ENCODE results near the gene SOBP.
A peak's percentile ranks its signal among the peaks of the same experiment; 100 is the strongest.

The SOBP gene

DNA sequence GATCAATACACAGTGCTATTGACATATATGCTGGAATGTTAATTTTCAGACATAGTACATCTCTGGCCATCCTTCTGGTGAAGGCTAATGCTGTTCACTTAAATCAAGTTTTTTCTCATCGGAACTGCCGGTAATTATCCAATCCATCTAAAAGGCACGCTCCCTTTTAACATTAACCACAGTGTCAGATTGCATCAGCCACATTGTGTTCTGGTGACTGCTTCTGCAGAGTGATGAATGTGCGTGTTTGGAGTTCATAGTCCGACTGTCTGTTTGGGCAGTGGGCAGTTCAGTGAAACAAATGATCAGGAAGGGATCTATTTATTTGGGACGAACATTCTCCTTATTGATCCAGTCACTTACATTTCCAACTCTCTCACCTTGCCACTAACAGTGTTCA lies 49.5 kb downstream of the SOBP start (continued):
- TF ChIP-seq, protein P1, sequence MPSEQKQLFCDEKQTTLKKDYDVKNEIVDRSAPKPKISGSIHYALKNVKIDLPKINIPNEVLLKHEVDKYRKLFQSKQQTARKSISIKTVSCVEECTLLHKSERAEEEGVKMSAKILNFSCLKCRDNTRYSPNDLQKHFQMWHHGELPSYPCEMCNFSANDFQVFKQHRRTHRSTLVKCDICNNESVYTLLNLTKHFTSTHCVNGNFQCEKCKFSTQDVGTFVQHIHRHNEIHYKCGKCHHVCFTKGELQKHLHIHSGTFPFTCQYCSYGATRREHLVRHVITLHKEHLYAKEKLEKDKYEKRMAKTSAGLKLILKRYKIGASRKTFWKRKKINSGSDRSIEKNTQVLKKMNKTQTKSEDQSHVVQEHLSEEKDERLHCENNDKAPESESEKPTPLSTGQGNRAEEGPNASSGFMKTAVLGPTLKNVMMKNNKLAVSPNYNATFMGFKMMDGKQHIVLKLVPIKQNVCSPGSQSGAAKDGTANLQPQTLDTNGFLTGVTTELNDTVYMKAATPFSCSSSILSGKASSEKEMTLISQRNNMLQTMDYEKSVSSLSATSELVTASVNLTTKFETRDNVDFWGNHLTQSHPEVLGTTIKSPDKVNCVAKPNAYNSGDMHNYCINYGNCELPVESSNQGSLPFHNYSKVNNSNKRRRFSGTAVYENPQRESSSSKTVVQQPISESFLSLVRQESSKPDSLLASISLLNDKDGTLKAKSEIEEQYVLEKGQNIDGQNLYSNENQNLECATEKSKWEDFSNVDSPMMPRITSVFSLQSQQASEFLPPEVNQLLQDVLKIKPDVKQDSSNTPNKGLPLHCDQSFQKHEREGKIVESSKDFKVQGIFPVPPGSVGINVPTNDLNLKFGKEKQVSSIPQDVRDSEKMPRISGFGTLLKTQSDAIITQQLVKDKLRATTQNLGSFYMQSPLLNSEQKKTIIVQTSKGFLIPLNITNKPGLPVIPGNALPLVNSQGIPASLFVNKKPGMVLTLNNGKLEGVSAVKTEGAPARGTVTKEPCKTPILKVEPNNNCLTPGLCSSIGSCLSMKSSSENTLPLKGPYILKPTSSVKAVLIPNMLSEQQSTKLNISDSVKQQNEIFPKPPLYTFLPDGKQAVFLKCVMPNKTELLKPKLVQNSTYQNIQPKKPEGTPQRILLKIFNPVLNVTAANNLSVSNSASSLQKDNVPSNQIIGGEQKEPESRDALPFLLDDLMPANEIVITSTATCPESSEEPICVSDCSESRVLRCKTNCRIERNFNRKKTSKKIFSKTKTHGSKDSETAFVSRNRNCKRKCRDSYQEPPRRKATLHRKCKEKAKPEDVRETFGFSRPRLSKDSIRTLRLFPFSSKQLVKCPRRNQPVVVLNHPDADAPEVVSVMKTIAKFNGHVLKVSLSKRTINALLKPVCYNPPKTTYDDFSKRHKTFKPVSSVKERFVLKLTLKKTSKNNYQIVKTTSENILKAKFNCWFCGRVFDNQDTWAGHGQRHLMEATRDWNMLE (tag by site-specific recombination; conservative IDR thresholded peaks at IDR 0.05; ENCODE audit: low read depth), result peak; percentile 34; the same call in 1 of the 2 replicates
- TF ChIP-seq ZXDB (tag by site-specific recombination; IDR thresholded peaks at IDR 0.05), result peak; percentile 53

DNA sequence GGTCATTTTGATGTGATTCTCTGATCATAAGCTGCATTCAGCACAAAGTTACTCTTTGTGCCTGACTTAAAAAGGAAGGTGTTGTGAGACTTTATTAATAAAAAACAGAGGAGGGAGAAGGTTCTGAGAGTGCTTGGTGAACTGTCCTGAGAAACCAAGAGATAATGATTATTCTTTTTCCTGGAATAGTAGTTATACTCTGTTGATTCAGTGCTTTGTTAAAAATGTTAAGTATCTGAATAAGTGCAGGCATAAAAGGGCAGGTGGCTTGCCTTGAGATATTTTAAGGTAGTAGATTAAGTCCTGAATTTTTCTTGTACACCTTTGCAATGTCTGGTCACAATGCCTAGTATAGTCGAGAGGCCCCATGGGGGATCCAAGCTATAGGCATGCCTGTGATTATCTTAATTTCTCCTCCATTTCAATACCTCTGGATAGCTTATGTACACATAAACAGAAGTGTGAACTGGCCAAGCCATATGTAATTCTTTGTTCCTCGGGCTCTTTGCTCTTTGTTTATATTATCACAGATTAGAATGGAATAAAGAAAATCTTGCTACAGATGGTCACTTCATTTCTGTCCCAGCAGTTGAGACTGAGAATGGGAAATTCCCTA lies 50.0 kb downstream of the SOBP start:
- Histone ChIP-seq H3K4me1 (ENCODE audit: control insufficient read depth, insufficient read depth, low read length) (peaks cover 24% of the 10 kb centered on the region), H3K27ac (ENCODE audit: extremely low read depth, low read depth, low read length) (no peak overlapping the region; the same call in 1 of the 2 replicates), H3K36me3 (ENCODE audit: control insufficient read depth in 2 of 2, insufficient read depth in 1 of 2, low read length in 2 of 2) (0 out of 3 replicates have a peak, but pooled peaks cover 0 to 3% of the 10 kb centered on the region in 2 experiments), H3K9me3 (ENCODE audit: control insufficient read depth, insufficient read depth, low read depth, low read length) (no peaks in the 10 kb centered on the region), H3K4me3 (ENCODE audit: low read depth, low read length) (no peak overlapping the region)
- ChIA-PET POLR2A (no interaction called here), CTCF (interaction anchor here (0.6 to 0.7 kb wide), 2 partner anchors 408 to 881 kb away, joined by 3 read pairs; no protein-coding TSS in a partner anchor)
- TF ChIP-seq, protein P2, sequence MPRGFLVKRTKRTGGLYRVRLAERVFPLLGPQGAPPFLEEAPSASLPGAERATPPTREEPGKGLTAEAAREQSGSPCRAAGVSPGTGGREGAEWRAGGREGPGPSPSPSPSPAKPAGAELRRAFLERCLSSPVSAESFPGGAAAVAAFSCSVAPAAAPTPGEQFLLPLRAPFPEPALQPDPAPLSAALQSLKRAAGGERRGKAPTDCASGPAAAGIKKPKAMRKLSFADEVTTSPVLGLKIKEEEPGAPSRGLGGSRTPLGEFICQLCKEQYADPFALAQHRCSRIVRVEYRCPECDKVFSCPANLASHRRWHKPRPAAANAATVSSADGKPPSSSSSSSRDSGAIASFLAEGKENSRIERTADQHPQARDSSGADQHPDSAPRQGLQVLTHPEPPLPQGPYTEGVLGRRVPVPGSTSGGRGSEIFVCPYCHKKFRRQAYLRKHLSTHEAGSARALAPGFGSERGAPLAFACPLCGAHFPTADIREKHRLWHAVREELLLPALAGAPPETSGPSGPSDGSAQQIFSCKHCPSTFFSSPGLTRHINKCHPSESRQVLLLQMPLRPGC (tag by site-specific recombination; IDR thresholded peaks at IDR 0.05), result 0 out of 2 replicates have a peak, but pooled peaks have one; percentile 29
- TF ChIP-seq ZNF202 (tag by site-specific recombination; IDR thresholded peaks at IDR 0.05; ENCODE audit: borderline replicate concordance) (no peak), ZNF544 (tag by site-specific recombination; IDR thresholded peaks at IDR 0.05) (no peak), ZNF366 (tag by site-specific recombination; conservative IDR thresholded peaks at IDR 0.05) (no peak), OVOL3 (tag by site-specific recombination; IDR thresholded peaks at IDR 0.05) (no peak), ZNF292 (tag by site-specific recombination; IDR thresholded peaks at IDR 0.05; ENCODE audit: borderline replicate concordance, low read depth) (no peak), ZNF792 (tag by site-specific recombination; IDR thresholded peaks at IDR 0.05) (no peak), PRDM1 (tag by site-specific recombination; IDR thresholded peaks at IDR 0.05) (no peak), ZNF830 (tag by site-specific recombination; IDR thresholded peaks at IDR 0.05; ENCODE audit: low read depth) (no peak), ZBTB1 (tag by site-specific recombination; IDR thresholded peaks at IDR 0.05) (no peak), ZNF558 (tag by site-specific recombination; IDR thresholded peaks at IDR 0.05) (no peak), ZNF132 (tag by site-specific recombination; IDR thresholded peaks at IDR 0.05; ENCODE audit: borderline replicate concordance) (no peak), ZNF335 (tag by site-specific recombination; conservative IDR thresholded peaks at IDR 0.05) (0 out of 2 replicates have a peak, but pooled peaks have one; percentile 10), ZNF670 (tag by site-specific recombination; IDR thresholded peaks at IDR 0.05; ENCODE audit: low read depth) (no peak)
- TF ChIP-seq, protein P3, sequence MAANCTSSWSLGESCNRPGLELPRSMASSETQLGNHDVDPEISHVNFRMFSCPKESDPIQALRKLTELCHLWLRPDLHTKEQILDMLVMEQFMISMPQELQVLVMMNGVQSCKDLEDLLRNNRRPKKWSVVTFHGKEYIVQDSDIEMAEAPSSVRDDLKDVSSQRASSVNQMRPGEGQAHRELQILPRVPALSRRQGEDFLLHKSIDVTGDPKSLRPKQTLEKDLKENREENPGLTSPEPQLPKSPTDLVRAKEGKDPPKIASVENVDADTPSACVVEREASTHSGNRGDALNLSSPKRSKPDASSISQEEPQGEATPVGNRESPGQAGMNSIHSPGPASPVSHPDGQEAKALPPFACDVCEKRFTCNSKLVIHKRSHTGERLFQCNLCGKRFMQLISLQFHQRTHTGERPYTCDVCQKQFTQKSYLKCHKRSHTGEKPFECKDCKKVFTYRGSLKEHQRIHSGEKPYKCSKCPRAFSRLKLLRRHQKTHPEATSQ (tag by site-specific recombination; IDR thresholded peaks at IDR 0.05), result no peak
- TF ChIP-seq, protein P4, sequence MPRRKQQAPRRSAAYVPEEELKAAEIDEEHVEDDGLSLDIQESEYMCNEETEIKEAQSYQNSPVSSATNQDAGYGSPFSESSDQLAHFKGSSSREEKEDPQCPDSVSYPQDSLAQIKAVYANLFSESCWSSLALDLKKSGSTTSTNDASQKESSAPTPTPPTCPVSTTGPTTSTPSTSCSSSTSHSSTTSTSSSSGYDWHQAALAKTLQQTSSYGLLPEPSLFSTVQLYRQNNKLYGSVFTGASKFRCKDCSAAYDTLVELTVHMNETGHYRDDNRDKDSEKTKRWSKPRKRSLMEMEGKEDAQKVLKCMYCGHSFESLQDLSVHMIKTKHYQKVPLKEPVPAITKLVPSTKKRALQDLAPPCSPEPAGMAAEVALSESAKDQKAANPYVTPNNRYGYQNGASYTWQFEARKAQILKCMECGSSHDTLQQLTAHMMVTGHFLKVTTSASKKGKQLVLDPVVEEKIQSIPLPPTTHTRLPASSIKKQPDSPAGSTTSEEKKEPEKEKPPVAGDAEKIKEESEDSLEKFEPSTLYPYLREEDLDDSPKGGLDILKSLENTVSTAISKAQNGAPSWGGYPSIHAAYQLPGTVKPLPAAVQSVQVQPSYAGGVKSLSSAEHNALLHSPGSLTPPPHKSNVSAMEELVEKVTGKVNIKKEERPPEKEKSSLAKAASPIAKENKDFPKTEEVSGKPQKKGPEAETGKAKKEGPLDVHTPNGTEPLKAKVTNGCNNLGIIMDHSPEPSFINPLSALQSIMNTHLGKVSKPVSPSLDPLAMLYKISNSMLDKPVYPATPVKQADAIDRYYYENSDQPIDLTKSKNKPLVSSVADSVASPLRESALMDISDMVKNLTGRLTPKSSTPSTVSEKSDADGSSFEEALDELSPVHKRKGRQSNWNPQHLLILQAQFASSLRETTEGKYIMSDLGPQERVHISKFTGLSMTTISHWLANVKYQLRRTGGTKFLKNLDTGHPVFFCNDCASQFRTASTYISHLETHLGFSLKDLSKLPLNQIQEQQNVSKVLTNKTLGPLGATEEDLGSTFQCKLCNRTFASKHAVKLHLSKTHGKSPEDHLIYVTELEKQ (tag by site-specific recombination; IDR thresholded peaks at IDR 0.05; ENCODE audit: borderline replicate concordance), result no peak
- TF ChIP-seq, protein P1 (tag by site-specific recombination; conservative IDR thresholded peaks at IDR 0.05; ENCODE audit: low read depth), result no peak

Measured in HEK293 (cell line).